ENCODE results near the gene TRIO.

DNA sequence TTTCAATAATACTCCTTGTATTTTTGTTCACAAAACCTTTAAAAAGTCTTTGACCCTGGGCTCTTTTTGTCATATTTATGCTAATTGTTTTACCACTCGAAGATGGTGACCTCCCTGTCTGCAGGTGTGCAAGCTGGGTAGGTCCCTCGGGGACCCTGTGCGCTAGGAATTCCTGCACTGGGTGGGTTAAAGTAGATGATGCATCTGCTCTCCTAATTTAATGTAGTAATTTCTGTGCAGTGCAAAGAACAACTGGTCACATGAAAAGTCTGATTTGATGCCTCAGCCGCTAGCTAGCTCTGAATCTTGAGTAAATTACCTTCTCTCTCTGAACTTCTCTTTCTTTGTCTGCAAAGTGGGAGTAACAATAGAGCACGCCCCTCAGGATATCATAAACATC is 299.4 kb downstream of the TRIO start:
- no peak for TF ChIP-seq REST (tag by site-specific recombination; IDR thresholded peaks at IDR 0.05)
- no peak for TF ChIP-seq PRDM1 (tag by site-specific recombination; IDR thresholded peaks at IDR 0.05)
- no peak for TF ChIP-seq HOXD13 (CRISPR knock-in tag; IDR thresholded peaks at IDR 0.05; ENCODE audit: borderline replicate concordance)
- TF ChIP-seq ZNF121 (tag by site-specific recombination; IDR thresholded peaks at IDR 0.05), result no peak
